GM23338 (cell line): Measurements from ENCODE around the gene BMPER. TPM values are rescaled to one million over a fixed set of nuclear protein-coding genes. Genes with fewer than 3 reads are reported as not detected.

Experiments used
- ATAC-seq: fragments of 200-7000 bp; cut with Tn5 transposase; 3 replicates; pipeline ENCODE4 v1.9.1; 2020
- DNase-seq: peaks from one replicate; pipeline ENCODE4 v3.0.0-alpha.2; 2015; ENCODE audit warnings: low spot score
- H2AFZ ChIP-seq: fragments of 200-600 bp; sonication (generic); 2 replicates; pipeline ENCODE4 v1.8.0; 2016; ENCODE audit warnings: antibody characterized with exemption, mild to moderate bottlenecking, moderate library complexity
- H3F3A ChIP-seq: fragments of 200-600 bp; sonication (generic); replicated peaks from 2 replicates; pipeline ENCODE4 v1.8.0; 2017; ENCODE audit warnings: antibody characterized with exemption, mixed run types, low read depth
- H3K27ac ChIP-seq: fragments of 200-600 bp; sonication (generic); 2 replicates; pipeline ENCODE4 v1.6.1; 2016; ENCODE audit warnings: low read depth
- H3K27me3 ChIP-seq: fragments of 200-600 bp; sonication (generic); 2 replicates; pipeline ENCODE4 v1.8.0; 2016; ENCODE audit warnings: mild to moderate bottlenecking, mixed run types, moderate library complexity; ENCODE audit not compliant: insufficient read depth
- H3K36me3 ChIP-seq: fragments of 200-600 bp; sonication (generic); 2 replicates; pipeline ENCODE4 v1.8.0; 2016; ENCODE audit warnings: mild to moderate bottlenecking; ENCODE audit not compliant: insufficient read depth
- H3K4me1 ChIP-seq: fragments of 200-600 bp; sonication (generic); 2 replicates; pipeline ENCODE4 v1.8.0; 2016; ENCODE audit warnings: mild to moderate bottlenecking, moderate library complexity; ENCODE audit not compliant: insufficient read depth
- H3K4me2 ChIP-seq: fragments of 200-600 bp; sonication (generic); 2 replicates; pipeline ENCODE4 v1.7.1; 2017; ENCODE audit warnings: mixed run types
- H3K4me3 ChIP-seq: fragments of 200-600 bp; sonication (generic); 2 replicates; pipeline ENCODE4 v1.6.1; 2016; ENCODE audit warnings: mixed run types
- H3K79me2 ChIP-seq: fragments of 200-600 bp; sonication (generic); replicated peaks from 2 replicates; pipeline ENCODE4 v1.8.0; 2017; ENCODE audit warnings: mild to moderate bottlenecking; ENCODE audit not compliant: insufficient read depth
- H3K9me2 ChIP-seq: fragments of 200-600 bp; sonication (generic); 2 replicates; pipeline ENCODE4 v1.8.0; 2017; ENCODE audit not compliant: insufficient read depth
- H4K20me1 ChIP-seq: fragments of 200-600 bp; sonication (generic); replicated peaks from 2 replicates; pipeline ENCODE4 v1.8.0; 2017; ENCODE audit warnings: mild to moderate bottlenecking; ENCODE audit not compliant: insufficient read depth
- H3K27ac Mint-ChIP-seq: 2 replicates; pipeline ENCODE4 v1.8.0; 2020; ENCODE audit warnings: inconsistent platforms, mild to moderate bottlenecking, moderate library complexity, mixed read lengths
- H3K27me3 Mint-ChIP-seq: 3 replicates; pipeline ENCODE4 v1.8.0; 2022; ENCODE audit warnings: low read depth, mild to moderate bottlenecking, moderate library complexity, mixed read lengths, inconsistent platforms; ENCODE audit not compliant: insufficient read depth, poor library complexity
- H3K36me3 Mint-ChIP-seq: 3 replicates; pipeline ENCODE4 v1.8.0; 2021; ENCODE audit warnings: low read depth, mild to moderate bottlenecking, inconsistent platforms, moderate library complexity, mixed read lengths
- H3K4me1 Mint-ChIP-seq: 3 replicates; pipeline ENCODE4 v1.8.0; 2020; ENCODE audit warnings: mild to moderate bottlenecking, inconsistent platforms, mixed read lengths
- H3K4me3 Mint-ChIP-seq: 3 replicates; pipeline ENCODE4 v1.8.0; 2021; ENCODE audit warnings: moderate library complexity, mild to moderate bottlenecking, inconsistent platforms, mixed read lengths
- H3K9me3 Mint-ChIP-seq: 3 replicates; pipeline ENCODE4 v1.8.0; 2020; ENCODE audit warnings: moderate library complexity, mild to moderate bottlenecking, inconsistent platforms, mixed read lengths
- CREB1 ChIP-seq: fragments of 250-450 bp; sonication (Bioruptor Pico); IDR thresholded peaks from 2 replicates; pipeline ENCODE4 v1.5.0; 2020; ENCODE audit warnings: low read depth, mild to moderate bottlenecking, moderate library complexity
- EZH2 ChIP-seq: fragments of 200-600 bp; sonication (generic); IDR thresholded peaks from one replicate; pipeline ENCODE4 v1.8.0; 2017; ENCODE audit warnings: antibody characterized with exemption, mild to moderate bottlenecking, low read depth; ENCODE audit not compliant: unreplicated experiment
- EZH2phosphoT487 ChIP-seq: fragments of 200-600 bp; sonication (generic); IDR thresholded peaks from one replicate; pipeline ENCODE4 v1.8.1; 2018; ENCODE audit warnings: antibody characterized with exemption; ENCODE audit not compliant: unreplicated experiment
- JUNB ChIP-seq: IDR thresholded peaks from one replicate; pipeline ENCODE4 v1.6.1; 2016; ENCODE audit warnings: antibody characterized with exemption; ENCODE audit not compliant: unreplicated experiment
- NANOG ChIP-seq: IDR thresholded peaks from 2 replicates; pipeline ENCODE4 v1.6.1; 2016; ENCODE audit warnings: antibody characterized with exemption, borderline replicate concordance
- POLR2AphosphoS5 ChIP-seq: IDR thresholded peaks from 2 replicates; pipeline ENCODE4 v1.6.1; 2016; ENCODE audit warnings: antibody characterized with exemption, low read depth
- STAT1 ChIP-seq: IDR thresholded peaks from one replicate; pipeline ENCODE4 v1.6.1; 2016; ENCODE audit warnings: antibody characterized with exemption; ENCODE audit not compliant: unreplicated experiment
- ZNF114 ChIP-seq: fragments of 250-450 bp; sonication (Bioruptor Pico); IDR thresholded peaks from 2 replicates; pipeline ENCODE4 v1.5.0; 2020; ENCODE audit warnings: mild to moderate bottlenecking, moderate library complexity
- ZNF331 ChIP-seq: fragments of 250-450 bp; sonication (Bioruptor Pico); IDR thresholded peaks from 2 replicates; pipeline ENCODE4 v1.5.0; 2020; ENCODE audit warnings: low read depth, mild to moderate bottlenecking, moderate library complexity
- polyA plus RNA-seq: library from polyadenylated mRNA; unstranded; fragments of >200 nt; fragmentation: Nextera tagmentation; extraction: Ambion mirVana; gene quantifications from 2 replicates; pipeline ENCODE4 v1.2.1, GENCODE V29; 2016
- total RNA-seq: library from RNA; depleted of rRNA; stranded (reverse); fragments of >200 nt; shearing (Covaris generic); gene quantifications from 2 replicates; pipeline ENCODE4 v1.2.3, GENCODE V29; 2014
- TF ChIP-seq, protein P1 (sequence below), 2 experiments: fragments of 200-600 bp in 1 of 2; sonication (generic) in 1 of 2; conservative IDR thresholded peaks; 2 replicates each; pipeline versions ENCODE4 v1.5.1 to v1.6.1; 2016 to 2017; ENCODE audit warnings: antibody characterized with exemption in 2 of 2, low read depth in 2 of 2, mild to moderate bottlenecking in 2 of 2, moderate library complexity in 1 of 2
- TF ChIP-seq, protein P2 (sequence below): IDR thresholded peaks from 2 replicates; pipeline ENCODE4 v1.6.1; 2016; ENCODE audit warnings: antibody characterized with exemption
- TF ChIP-seq, protein P3 (sequence below): fragments of 250-450 bp; sonication (Bioruptor Pico); IDR thresholded peaks from 2 replicates; pipeline ENCODE4 v1.5.0; 2020; ENCODE audit warnings: mild to moderate bottlenecking, moderate library complexity
- TF ChIP-seq, protein P4 (sequence below): IDR thresholded peaks from one replicate; pipeline ENCODE4 v1.6.1; 2018; ENCODE audit warnings: antibody characterized with exemption; ENCODE audit not compliant: unreplicated experiment

The BMPER gene
- total and polyA plus RNA-seq, 2 experiments from 2014 or later = 0.53 to 1.4 TPM

DNA sequence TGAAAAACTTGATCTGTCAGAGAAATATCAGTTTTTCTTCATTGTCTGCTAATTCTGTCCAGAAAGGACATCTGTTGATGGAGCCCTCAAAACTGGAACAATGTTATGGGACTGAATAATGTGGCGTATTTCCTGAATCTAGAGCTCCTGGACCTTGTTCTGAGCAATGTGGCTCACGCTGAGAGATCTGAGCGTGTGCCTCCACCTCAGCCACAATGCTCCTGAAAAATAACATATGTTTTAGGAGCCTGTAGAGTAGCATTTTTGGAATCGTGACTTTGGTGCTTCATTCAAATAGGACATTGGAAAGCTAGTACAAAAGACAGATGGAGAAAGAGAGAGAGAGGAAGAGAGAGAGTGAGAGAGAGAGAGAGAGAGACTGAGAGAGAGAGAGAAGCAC, 110.3 kb downstream of the BMPER start:
- no peak for TF ChIP-seq ZNF331
- TF ChIP-seq, protein P1, sequence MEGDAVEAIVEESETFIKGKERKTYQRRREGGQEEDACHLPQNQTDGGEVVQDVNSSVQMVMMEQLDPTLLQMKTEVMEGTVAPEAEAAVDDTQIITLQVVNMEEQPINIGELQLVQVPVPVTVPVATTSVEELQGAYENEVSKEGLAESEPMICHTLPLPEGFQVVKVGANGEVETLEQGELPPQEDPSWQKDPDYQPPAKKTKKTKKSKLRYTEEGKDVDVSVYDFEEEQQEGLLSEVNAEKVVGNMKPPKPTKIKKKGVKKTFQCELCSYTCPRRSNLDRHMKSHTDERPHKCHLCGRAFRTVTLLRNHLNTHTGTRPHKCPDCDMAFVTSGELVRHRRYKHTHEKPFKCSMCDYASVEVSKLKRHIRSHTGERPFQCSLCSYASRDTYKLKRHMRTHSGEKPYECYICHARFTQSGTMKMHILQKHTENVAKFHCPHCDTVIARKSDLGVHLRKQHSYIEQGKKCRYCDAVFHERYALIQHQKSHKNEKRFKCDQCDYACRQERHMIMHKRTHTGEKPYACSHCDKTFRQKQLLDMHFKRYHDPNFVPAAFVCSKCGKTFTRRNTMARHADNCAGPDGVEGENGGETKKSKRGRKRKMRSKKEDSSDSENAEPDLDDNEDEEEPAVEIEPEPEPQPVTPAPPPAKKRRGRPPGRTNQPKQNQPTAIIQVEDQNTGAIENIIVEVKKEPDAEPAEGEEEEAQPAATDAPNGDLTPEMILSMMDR (conservative IDR thresholded peaks at IDR 0.05; ENCODE audit: low read depth in 2 of 2) = no peak
- TF ChIP-seq NANOG = no peak
- TF ChIP-seq CREB1 (CRISPR knock-in tag) = no peak
- TF ChIP-seq, protein P2, sequence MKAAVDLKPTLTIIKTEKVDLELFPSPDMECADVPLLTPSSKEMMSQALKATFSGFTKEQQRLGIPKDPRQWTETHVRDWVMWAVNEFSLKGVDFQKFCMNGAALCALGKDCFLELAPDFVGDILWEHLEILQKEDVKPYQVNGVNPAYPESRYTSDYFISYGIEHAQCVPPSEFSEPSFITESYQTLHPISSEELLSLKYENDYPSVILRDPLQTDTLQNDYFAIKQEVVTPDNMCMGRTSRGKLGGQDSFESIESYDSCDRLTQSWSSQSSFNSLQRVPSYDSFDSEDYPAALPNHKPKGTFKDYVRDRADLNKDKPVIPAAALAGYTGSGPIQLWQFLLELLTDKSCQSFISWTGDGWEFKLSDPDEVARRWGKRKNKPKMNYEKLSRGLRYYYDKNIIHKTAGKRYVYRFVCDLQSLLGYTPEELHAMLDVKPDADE = no peak
- no peak for TF ChIP-seq POLR2AphosphoS5
- no peak for TF ChIP-seq JUNB
- TF ChIP-seq STAT1 = no peak
- no peak for TF ChIP-seq EZH2
- TF ChIP-seq, protein P3, sequence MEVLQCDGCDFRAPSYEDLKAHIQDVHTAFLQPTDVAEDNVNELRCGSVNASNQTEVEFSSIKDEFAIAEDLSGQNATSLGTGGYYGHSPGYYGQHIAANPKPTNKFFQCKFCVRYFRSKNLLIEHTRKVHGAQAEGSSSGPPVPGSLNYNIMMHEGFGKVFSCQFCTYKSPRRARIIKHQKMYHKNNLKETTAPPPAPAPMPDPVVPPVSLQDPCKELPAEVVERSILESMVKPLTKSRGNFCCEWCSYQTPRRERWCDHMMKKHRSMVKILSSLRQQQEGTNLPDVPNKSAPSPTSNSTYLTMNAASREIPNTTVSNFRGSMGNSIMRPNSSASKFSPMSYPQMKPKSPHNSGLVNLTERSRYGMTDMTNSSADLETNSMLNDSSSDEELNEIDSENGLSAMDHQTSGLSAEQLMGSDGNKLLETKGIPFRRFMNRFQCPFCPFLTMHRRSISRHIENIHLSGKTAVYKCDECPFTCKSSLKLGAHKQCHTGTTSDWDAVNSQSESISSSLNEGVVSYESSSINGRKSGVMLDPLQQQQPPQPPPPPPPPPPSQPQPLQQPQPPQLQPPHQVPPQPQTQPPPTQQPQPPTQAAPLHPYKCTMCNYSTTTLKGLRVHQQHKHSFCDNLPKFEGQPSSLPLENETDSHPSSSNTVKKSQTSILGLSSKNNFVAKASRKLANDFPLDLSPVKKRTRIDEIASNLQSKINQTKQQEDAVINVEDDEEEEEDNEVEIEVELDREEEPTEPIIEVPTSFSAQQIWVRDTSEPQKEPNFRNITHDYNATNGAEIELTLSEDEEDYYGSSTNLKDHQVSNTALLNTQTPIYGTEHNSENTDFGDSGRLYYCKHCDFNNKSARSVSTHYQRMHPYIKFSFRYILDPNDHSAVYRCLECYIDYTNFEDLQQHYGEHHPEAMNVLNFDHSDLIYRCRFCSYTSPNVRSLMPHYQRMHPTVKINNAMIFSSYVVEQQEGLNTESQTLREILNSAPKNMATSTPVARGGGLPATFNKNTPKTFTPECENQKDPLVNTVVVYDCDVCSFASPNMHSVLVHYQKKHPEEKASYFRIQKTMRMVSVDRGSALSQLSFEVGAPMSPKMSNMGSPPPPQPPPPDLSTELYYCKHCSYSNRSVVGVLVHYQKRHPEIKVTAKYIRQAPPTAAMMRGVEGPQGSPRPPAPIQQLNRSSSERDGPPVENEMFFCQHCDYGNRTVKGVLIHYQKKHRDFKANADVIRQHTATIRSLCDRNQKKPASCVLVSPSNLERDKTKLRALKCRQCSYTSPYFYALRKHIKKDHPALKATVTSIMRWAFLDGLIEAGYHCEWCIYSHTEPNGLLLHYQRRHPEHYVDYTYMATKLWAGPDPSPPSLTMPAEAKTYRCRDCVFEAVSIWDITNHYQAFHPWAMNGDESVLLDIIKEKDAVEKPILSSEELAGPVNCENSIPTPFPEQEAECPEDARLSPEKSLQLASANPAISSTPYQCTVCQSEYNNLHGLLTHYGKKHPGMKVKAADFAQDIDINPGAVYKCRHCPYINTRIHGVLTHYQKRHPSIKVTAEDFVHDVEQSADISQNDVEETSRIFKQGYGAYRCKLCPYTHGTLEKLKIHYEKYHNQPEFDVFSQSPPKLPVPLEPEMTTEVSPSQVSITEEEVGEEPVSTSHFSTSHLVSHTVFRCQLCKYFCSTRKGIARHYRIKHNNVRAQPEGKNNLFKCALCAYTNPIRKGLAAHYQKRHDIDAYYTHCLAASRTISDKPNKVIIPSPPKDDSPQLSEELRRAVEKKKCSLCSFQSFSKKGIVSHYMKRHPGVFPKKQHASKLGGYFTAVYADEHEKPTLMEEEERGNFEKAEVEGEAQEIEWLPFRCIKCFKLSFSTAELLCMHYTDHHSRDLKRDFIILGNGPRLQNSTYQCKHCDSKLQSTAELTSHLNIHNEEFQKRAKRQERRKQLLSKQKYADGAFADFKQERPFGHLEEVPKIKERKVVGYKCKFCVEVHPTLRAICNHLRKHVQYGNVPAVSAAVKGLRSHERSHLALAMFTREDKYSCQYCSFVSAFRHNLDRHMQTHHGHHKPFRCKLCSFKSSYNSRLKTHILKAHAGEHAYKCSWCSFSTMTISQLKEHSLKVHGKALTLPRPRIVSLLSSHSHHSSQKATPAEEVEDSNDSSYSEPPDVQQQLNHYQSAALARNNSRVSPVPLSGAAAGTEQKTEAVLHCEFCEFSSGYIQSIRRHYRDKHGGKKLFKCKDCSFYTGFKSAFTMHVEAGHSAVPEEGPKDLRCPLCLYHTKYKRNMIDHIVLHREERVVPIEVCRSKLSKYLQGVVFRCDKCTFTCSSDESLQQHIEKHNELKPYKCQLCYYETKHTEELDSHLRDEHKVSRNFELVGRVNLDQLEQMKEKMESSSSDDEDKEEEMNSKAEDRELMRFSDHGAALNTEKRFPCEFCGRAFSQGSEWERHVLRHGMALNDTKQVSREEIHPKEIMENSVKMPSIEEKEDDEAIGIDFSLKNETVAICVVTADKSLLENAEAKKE = no peak
- no peak for TF ChIP-seq ZNF114 (CRISPR knock-in tag)
- TF ChIP-seq EZH2phosphoT487 = no peak
- TF ChIP-seq, protein P4, sequence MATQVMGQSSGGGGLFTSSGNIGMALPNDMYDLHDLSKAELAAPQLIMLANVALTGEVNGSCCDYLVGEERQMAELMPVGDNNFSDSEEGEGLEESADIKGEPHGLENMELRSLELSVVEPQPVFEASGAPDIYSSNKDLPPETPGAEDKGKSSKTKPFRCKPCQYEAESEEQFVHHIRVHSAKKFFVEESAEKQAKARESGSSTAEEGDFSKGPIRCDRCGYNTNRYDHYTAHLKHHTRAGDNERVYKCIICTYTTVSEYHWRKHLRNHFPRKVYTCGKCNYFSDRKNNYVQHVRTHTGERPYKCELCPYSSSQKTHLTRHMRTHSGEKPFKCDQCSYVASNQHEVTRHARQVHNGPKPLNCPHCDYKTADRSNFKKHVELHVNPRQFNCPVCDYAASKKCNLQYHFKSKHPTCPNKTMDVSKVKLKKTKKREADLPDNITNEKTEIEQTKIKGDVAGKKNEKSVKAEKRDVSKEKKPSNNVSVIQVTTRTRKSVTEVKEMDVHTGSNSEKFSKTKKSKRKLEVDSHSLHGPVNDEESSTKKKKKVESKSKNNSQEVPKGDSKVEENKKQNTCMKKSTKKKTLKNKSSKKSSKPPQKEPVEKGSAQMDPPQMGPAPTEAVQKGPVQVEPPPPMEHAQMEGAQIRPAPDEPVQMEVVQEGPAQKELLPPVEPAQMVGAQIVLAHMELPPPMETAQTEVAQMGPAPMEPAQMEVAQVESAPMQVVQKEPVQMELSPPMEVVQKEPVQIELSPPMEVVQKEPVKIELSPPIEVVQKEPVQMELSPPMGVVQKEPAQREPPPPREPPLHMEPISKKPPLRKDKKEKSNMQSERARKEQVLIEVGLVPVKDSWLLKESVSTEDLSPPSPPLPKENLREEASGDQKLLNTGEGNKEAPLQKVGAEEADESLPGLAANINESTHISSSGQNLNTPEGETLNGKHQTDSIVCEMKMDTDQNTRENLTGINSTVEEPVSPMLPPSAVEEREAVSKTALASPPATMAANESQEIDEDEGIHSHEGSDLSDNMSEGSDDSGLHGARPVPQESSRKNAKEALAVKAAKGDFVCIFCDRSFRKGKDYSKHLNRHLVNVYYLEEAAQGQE = no peak
- peaks cover 11% of the 10 kb centered on the region; the same call in 1 of the 2 replicates for H3K4me1 ChIP-seq
- H2AFZ ChIP-seq = no peak overlapping the region
- H3K79me2 ChIP-seq = no peaks in the 10 kb centered on the region
- no peaks in the 10 kb centered on the region for H3F3A ChIP-seq
- H3K27ac Mint-ChIP-seq = no peak overlapping the region
- H3K27me3 Mint-ChIP-seq = peaks cover 2% of the 10 kb centered on the region
- H3K9me2 ChIP-seq = peaks cover 10% of the 10 kb centered on the region; the same call in 1 of the 2 replicates
- no peak overlapping the region for H3K4me3 Mint-ChIP-seq
- ATAC-seq (no peak), DNase-seq (no peak)
- H3K36me3 ChIP-seq = no peaks in the 10 kb centered on the region
- no peaks in the 10 kb centered on the region for H3K9me3 Mint-ChIP-seq
- peaks cover 6% of the 10 kb centered on the region; the same call in 2 of the 3 replicates for H3K4me1 Mint-ChIP-seq
- H3K36me3 Mint-ChIP-seq = no peaks in the 10 kb centered on the region
- no peaks in the 10 kb centered on the region for H3K27me3 ChIP-seq
- H4K20me1 ChIP-seq = no peaks in the 10 kb centered on the region
- H3K4me3 ChIP-seq = no peak overlapping the region
- H3K4me2 ChIP-seq = no peak overlapping the region
- no peak overlapping the region for H3K27ac ChIP-seq
